Neural cell (in vitro differentiated cells): Measurements from ENCODE around the gene NFX1. TPM values are rescaled to one million over a fixed set of nuclear protein-coding genes. Genes with fewer than 3 reads are reported as not detected.

Experiments
- H2AFZ ChIP-seq: fragments of 200-600, 300-800 bp; sonication (generic), shearing (Covaris generic); 2 replicates; pipeline ENCODE4 v1.6.0; 2014; ENCODE audit warnings: low read depth, mild to moderate bottlenecking, antibody characterized with exemption, low read length, moderate library complexity
- H3F3A ChIP-seq: fragments of 200-600 bp; shearing (Covaris generic); 2 replicates; pipeline ENCODE4 v1.6.1; 2016; ENCODE audit warnings: mild to moderate bottlenecking, moderate library complexity, mixed read lengths, antibody characterized with exemption, low read length; ENCODE audit not compliant: insufficient read depth, poor library complexity, severe bottlenecking
- H3K27ac ChIP-seq: fragments of 200-600, 300-800 bp; sonication (generic), shearing (Covaris generic); 2 replicates; pipeline ENCODE4 v1.5.1; 2014; ENCODE audit warnings: mild to moderate bottlenecking, low read length, moderate library complexity
- H3K27me3 ChIP-seq: fragments of 300-800, 200-600 bp; sonication (generic), shearing (Covaris generic); 2 replicates; pipeline ENCODE4 v1.6.0; 2014; ENCODE audit warnings: mild to moderate bottlenecking, low read depth, low read length, moderate library complexity; ENCODE audit not compliant: insufficient read depth
- H3K36me3 ChIP-seq: fragments of 300-800, 200-600 bp; sonication (generic), shearing (Covaris generic); 2 replicates; pipeline ENCODE4 v1.5.1; 2014; ENCODE audit warnings: mild to moderate bottlenecking, antibody characterized with exemption, low read length, moderate library complexity; ENCODE audit not compliant: insufficient read depth
- H3K4me2 ChIP-seq: fragments of 300-800, 200-600 bp; sonication (generic), shearing (Covaris generic); 2 replicates; pipeline ENCODE4 v1.6.0; 2014; ENCODE audit warnings: mild to moderate bottlenecking, low read length
- H3K4me3 ChIP-seq: fragments of 300-800, 200-600 bp; sonication (generic), shearing (Covaris generic); 2 replicates; pipeline ENCODE4 v1.5.1; 2014; ENCODE audit warnings: mild to moderate bottlenecking, low read length, moderate library complexity
- H3K79me2 ChIP-seq: fragments of 200-600 bp; shearing (Covaris generic); replicated peaks from 2 replicates; pipeline ENCODE4 v1.6.0; 2014; ENCODE audit warnings: mild to moderate bottlenecking, low read length, moderate library complexity; ENCODE audit not compliant: insufficient read depth
- H3K9ac ChIP-seq: fragments of 300-800, 200-600 bp; sonication (generic), shearing (Covaris generic); 2 replicates; pipeline ENCODE4 v1.6.1; 2016; ENCODE audit warnings: mild to moderate bottlenecking, low read length, mixed read lengths
- H3K9me2 ChIP-seq: fragments of 200-600 bp; shearing (Covaris generic); 2 replicates; pipeline ENCODE4 v1.6.1; 2016; ENCODE audit warnings: mild to moderate bottlenecking, low read length, mixed read lengths; ENCODE audit not compliant: insufficient read depth
- H3K9me3 ChIP-seq: fragments of 200-600, 300-800 bp; sonication (generic), shearing (Covaris generic); 2 replicates; pipeline ENCODE4 v1.6.1; 2016; ENCODE audit warnings: mild to moderate bottlenecking, mixed run types, low read length, moderate library complexity, mixed read lengths
- H4K20me1 ChIP-seq: fragments of 200-600 bp; shearing (Covaris generic); 2 replicates; pipeline ENCODE4 v1.6.1; 2016; ENCODE audit warnings: mild to moderate bottlenecking, mixed run types; ENCODE audit not compliant: insufficient read depth
- EP300 ChIP-seq: fragments of 450-650 bp; conservative IDR thresholded peaks from 2 replicates; pipeline ENCODE4 v1.6.1; 2014; ENCODE audit warnings: antibody characterized with exemption, mild to moderate bottlenecking, moderate library complexity; ENCODE audit not compliant: poor library complexity, severe bottlenecking
- EZH2 ChIP-seq: fragments of 200-600, 300-800 bp; shearing (Covaris generic), sonication (generic); IDR thresholded peaks from 2 replicates; pipeline ENCODE4 v1.6.1; 2014; ENCODE audit warnings: antibody characterized with exemption, low read length, borderline replicate concordance, mild to moderate bottlenecking; ENCODE audit not compliant: insufficient read depth, poor library complexity, severe bottlenecking
- MXI1 ChIP-seq: fragments of 450-650 bp; conservative IDR thresholded peaks from 2 replicates; pipeline ENCODE4 v1.6.1; 2014; ENCODE audit warnings: antibody characterized with exemption, mild to moderate bottlenecking; ENCODE audit not compliant: poor library complexity, severe bottlenecking
- POLR2AphosphoS5 ChIP-seq: IDR thresholded peaks from 2 replicates; pipeline ENCODE4 v1.6.1; 2012
- RAD21 ChIP-seq: fragments of 450-650 bp; conservative IDR thresholded peaks from 2 replicates; pipeline ENCODE4 v1.6.1; 2014; ENCODE audit warnings: antibody characterized with exemption, mild to moderate bottlenecking, moderate library complexity
- SMC3 ChIP-seq: fragments of 450-650 bp; conservative IDR thresholded peaks from 2 replicates; pipeline ENCODE4 v1.6.1; 2014; ENCODE audit warnings: antibody characterized with exemption, mild to moderate bottlenecking, moderate library complexity; ENCODE audit not compliant: poor library complexity
- TAF1 ChIP-seq: IDR thresholded peaks from 2 replicates; pipeline ENCODE4 v1.6.1; 2012; ENCODE audit warnings: low read depth
- polyA plus RNA-seq: library from polyadenylated mRNA; depleted of rRNA; stranded (reverse); fragments of >200 nt; gene quantifications from 2 replicates; pipeline ENCODE4 v1.2.3, GENCODE V29; 2014
- TF ChIP-seq, protein P1 (sequence below): fragments of 450-650 bp; IDR thresholded peaks from 2 replicates; pipeline ENCODE4 v1.5.1; 2014; ENCODE audit warnings: antibody characterized with exemption, mild to moderate bottlenecking, moderate library complexity; ENCODE audit not compliant: poor library complexity, severe bottlenecking
- TF ChIP-seq, protein P2 (sequence below): IDR thresholded peaks from 2 replicates; pipeline ENCODE4 v1.6.1; 2012; ENCODE audit warnings: borderline replicate concordance

The NFX1 gene
- polyA plus RNA-seq, 1 donor from 2014 or later: 14.7 TPM

DNA sequence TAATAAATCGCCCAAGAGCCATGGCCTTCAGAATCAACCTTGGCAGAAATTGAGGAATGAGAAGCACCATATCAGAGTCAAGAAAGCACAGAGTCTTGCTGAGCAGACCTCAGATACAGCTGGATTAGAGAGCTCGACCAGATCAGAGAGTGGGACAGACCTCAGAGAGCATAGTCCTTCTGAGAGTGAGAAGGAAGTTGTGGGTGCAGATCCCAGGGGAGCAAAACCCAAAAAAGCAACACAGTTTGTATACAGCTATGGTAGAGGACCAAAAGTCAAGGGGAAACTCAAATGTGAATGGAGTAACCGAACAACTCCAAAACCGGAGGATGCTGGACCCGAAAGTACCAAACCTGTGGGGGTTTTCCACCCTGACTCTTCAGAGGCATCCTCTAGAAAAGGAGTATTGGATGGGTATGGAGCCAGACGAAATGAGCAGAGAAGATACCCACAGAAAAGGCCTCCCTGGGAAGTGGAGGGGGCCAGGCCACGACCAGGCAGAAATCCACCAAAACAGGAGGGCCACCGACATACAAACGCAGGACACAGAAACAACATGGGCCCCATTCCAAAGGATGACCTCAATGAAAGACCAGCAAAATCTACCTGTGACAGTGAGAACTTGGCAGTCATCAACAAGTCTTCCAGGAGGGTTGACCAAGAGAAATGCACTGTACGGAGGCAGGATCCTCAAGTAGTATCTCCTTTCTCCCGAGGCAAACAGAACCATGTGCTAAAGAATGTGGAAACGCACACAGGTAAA lies 4.5 kb downstream of the NFX1 start:
- H3K36me3 ChIP-seq: peaks cover 7% of the 10 kb centered on the region
- no peak for TF ChIP-seq POLR2AphosphoS5
- no peak for TF ChIP-seq SMC3
- no peak for TF ChIP-seq RAD21
- no peak for TF ChIP-seq MXI1
- TF ChIP-seq, protein P1, sequence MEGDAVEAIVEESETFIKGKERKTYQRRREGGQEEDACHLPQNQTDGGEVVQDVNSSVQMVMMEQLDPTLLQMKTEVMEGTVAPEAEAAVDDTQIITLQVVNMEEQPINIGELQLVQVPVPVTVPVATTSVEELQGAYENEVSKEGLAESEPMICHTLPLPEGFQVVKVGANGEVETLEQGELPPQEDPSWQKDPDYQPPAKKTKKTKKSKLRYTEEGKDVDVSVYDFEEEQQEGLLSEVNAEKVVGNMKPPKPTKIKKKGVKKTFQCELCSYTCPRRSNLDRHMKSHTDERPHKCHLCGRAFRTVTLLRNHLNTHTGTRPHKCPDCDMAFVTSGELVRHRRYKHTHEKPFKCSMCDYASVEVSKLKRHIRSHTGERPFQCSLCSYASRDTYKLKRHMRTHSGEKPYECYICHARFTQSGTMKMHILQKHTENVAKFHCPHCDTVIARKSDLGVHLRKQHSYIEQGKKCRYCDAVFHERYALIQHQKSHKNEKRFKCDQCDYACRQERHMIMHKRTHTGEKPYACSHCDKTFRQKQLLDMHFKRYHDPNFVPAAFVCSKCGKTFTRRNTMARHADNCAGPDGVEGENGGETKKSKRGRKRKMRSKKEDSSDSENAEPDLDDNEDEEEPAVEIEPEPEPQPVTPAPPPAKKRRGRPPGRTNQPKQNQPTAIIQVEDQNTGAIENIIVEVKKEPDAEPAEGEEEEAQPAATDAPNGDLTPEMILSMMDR: no peak
- TF ChIP-seq EP300: no peak
- TF ChIP-seq TAF1: no peak
- TF ChIP-seq EZH2: no peak
- TF ChIP-seq, protein P2, sequence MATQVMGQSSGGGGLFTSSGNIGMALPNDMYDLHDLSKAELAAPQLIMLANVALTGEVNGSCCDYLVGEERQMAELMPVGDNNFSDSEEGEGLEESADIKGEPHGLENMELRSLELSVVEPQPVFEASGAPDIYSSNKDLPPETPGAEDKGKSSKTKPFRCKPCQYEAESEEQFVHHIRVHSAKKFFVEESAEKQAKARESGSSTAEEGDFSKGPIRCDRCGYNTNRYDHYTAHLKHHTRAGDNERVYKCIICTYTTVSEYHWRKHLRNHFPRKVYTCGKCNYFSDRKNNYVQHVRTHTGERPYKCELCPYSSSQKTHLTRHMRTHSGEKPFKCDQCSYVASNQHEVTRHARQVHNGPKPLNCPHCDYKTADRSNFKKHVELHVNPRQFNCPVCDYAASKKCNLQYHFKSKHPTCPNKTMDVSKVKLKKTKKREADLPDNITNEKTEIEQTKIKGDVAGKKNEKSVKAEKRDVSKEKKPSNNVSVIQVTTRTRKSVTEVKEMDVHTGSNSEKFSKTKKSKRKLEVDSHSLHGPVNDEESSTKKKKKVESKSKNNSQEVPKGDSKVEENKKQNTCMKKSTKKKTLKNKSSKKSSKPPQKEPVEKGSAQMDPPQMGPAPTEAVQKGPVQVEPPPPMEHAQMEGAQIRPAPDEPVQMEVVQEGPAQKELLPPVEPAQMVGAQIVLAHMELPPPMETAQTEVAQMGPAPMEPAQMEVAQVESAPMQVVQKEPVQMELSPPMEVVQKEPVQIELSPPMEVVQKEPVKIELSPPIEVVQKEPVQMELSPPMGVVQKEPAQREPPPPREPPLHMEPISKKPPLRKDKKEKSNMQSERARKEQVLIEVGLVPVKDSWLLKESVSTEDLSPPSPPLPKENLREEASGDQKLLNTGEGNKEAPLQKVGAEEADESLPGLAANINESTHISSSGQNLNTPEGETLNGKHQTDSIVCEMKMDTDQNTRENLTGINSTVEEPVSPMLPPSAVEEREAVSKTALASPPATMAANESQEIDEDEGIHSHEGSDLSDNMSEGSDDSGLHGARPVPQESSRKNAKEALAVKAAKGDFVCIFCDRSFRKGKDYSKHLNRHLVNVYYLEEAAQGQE: no peak
- no peak overlapping the region for H3K4me2 ChIP-seq
- H3K27me3 ChIP-seq: no peaks in the 10 kb centered on the region
- H4K20me1 ChIP-seq: no peaks in the 10 kb centered on the region
- H3K4me3 ChIP-seq: no peak overlapping the region
- no peak overlapping the region for H3K27ac ChIP-seq
- no peak overlapping the region for H3K9ac ChIP-seq
- H3F3A ChIP-seq: no peaks in the 10 kb centered on the region
- no peaks in the 10 kb centered on the region for H3K9me2 ChIP-seq
- no peaks in the 10 kb centered on the region for H3K9me3 ChIP-seq
- H2AFZ ChIP-seq: no peak overlapping the region
- peaks cover 60% of the 10 kb centered on the region for H3K79me2 ChIP-seq

DNA sequence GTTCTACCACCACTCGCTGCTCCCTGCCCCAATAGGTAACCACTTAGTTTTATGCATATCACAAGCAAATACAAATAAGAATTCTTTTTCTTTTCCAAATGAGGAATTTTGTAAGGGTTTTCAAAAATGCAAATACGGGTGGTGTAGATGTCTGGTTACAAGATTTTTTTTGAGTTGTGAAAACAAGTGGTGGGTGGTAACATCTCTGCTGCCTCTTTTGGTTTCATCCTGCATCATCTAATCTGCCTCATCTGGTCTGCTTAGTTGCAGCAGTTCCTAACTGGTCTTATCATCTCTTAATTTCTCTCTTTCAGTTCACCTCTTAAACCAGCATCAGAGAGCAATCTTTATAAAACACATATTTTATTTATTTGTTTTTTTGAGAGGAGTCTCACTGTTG lies 5.3 kb downstream of the NFX1 start:
- Histone ChIP-seq H3K4me3 (no peak overlapping the region), H3K36me3 (peaks cover 7% of the 10 kb centered on the region), H3K27ac (no peak overlapping the region), H3K9me3 (no peaks in the 10 kb centered on the region), H3K9ac (no peak overlapping the region), H2AFZ (no peak overlapping the region), H4K20me1 (no peaks in the 10 kb centered on the region), H3K9me2 (no peaks in the 10 kb centered on the region), H3F3A (no peaks in the 10 kb centered on the region), H3K4me2 (no peak overlapping the region), H3K79me2 (peaks cover 60% of the 10 kb centered on the region), H3K27me3 (no peaks in the 10 kb centered on the region)
- no peak for TF ChIP-seq SMC3
- TF ChIP-seq, protein P2: no peak
- no peak for TF ChIP-seq TAF1
- no peak for TF ChIP-seq EP300
- no peak for TF ChIP-seq RAD21
- TF ChIP-seq MXI1: no peak
- TF ChIP-seq, protein P1: no peak
- TF ChIP-seq EZH2: no peak
- no peak for TF ChIP-seq POLR2AphosphoS5
